H1 (cell line): Measurements from ENCODE around the gene FANCI. TPM values are rescaled to one million over a fixed set of nuclear protein-coding genes. Genes with fewer than 3 reads are reported as not detected.

Experiments used
- CBX5 ChIP-seq: fragments of 300-800, 300-1000 bp; sonication (generic); IDR thresholded peaks from 2 replicates; pipeline ENCODE4 v1.7.1; 2016; ENCODE audit warnings: antibody characterized with exemption, low read length, low read depth
- HDAC6 ChIP-seq: IDR thresholded peaks from one replicate; pipeline ENCODE4 v1.7.1; 2012; ENCODE audit warnings: low read depth, mild to moderate bottlenecking, inconsistent platforms, low read length, moderate library complexity
- TAF7 ChIP-seq: optimal IDR thresholded peaks from 2 replicates; pipeline ENCODE3; 2011; ENCODE audit warnings: low read depth, mild to moderate bottlenecking, inconsistent platforms, low read length, moderate library complexity, borderline replicate concordance
- TCF12 ChIP-seq: IDR thresholded peaks from 2 replicates; pipeline ENCODE4 v1.6.1; 2011; ENCODE audit warnings: low read depth, mild to moderate bottlenecking, low read length
- polyA plus RNA-seq, 7 experiments: library from polyadenylated mRNA; depleted of rRNA in 3 of 7; stranded (reverse) in 5 of 7; unstranded in 2 of 7; fragments of >200 nt in 5 of 7; fragments of 200-250 nt in 2 of 7; gene quantifications; 1 replicate in 5 of 7; 2 replicates in 1 of 7; 4 replicates in 1 of 7; pipeline versions ENCODE4 v1.2.1 to v1.2.3, GENCODE V29; 2011 to 2013; ENCODE audit warnings: missing spikeins in 2 of 7, mixed read lengths in 2 of 7
- total RNA-seq: library from RNA; stranded (reverse); fragmentation: NEBNext Ultra II Directional; extraction: Animal tissue kit (Norgen Biotek cat#: 25700); gene quantifications from 2 replicates; pipeline ENCODE4 v1.2.1, GENCODE V29; 2021

The FANCI gene
- total and polyA plus RNA-seq, 2 of the 8 experiments (the other 6 are each of a cell fraction or from before 2014, with no cell fraction given), result 37.8 to 115 TPM

GRCh38 chr15:89227425-89227824 is 16.4 kb upstream of the FANCI start (continued):
- no peak for TF ChIP-seq TAF7
- TF ChIP-seq HDAC6, result no peak
- TF ChIP-seq TCF12, result no peak
- no peak for TF ChIP-seq CBX5
